ENCODE data around the gene VAX1. TPM values are rescaled to one million over a fixed set of nuclear protein-coding genes. Genes with fewer than 3 reads are reported as not detected.

Gene VAX1
- polyA plus RNA-seq, 1 experiment, result not detected

DNA sequence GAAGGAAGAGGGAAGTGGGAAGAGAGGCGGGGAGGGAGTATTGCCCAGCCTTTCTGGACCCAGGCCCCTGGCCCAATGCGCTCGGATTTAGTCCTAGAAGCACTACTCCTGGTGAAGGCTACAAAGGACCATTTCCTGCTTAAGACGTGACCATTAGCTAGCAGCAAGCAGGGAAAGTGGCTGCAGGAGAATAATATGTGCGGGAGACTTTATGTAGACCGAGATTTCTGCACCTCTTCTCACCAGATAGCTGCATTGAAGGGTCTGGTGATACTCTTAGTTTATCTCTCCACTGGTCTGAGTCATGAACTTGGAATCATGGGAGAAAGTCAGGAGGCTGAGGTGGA is 3.1 kb downstream of the VAX1 start:
- Histone ChIP-seq H3K4me3 (ENCODE audit: low read depth, low read length) (no peak overlapping the region), H3K27ac (ENCODE audit: low read depth, low read length) (no peak overlapping the region), H3K9me3 (ENCODE audit: control insufficient read depth, insufficient read depth, low read length) (peaks cover 20% of the 10 kb centered on the region), H3K27me3 (ENCODE audit: control insufficient read depth, insufficient read depth, low read length) (peaks cover 85% of the 10 kb centered on the region)
- TF ChIP-seq, protein P1, sequence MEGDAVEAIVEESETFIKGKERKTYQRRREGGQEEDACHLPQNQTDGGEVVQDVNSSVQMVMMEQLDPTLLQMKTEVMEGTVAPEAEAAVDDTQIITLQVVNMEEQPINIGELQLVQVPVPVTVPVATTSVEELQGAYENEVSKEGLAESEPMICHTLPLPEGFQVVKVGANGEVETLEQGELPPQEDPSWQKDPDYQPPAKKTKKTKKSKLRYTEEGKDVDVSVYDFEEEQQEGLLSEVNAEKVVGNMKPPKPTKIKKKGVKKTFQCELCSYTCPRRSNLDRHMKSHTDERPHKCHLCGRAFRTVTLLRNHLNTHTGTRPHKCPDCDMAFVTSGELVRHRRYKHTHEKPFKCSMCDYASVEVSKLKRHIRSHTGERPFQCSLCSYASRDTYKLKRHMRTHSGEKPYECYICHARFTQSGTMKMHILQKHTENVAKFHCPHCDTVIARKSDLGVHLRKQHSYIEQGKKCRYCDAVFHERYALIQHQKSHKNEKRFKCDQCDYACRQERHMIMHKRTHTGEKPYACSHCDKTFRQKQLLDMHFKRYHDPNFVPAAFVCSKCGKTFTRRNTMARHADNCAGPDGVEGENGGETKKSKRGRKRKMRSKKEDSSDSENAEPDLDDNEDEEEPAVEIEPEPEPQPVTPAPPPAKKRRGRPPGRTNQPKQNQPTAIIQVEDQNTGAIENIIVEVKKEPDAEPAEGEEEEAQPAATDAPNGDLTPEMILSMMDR (IDR thresholded peaks at IDR 0.05; ENCODE audit: low read depth, low read length), result no peak
- no peak for DNase-seq (ENCODE audit: low read depth, low spot score)
- ChIA-PET POLR2A (no interaction called here), CTCF (interaction anchor here (0.6 to 1.2 kb wide), 2 partner anchors 346 to 453 kb away, joined by 3 to 4 read pairs; no protein-coding TSS in a partner anchor)

DNA sequence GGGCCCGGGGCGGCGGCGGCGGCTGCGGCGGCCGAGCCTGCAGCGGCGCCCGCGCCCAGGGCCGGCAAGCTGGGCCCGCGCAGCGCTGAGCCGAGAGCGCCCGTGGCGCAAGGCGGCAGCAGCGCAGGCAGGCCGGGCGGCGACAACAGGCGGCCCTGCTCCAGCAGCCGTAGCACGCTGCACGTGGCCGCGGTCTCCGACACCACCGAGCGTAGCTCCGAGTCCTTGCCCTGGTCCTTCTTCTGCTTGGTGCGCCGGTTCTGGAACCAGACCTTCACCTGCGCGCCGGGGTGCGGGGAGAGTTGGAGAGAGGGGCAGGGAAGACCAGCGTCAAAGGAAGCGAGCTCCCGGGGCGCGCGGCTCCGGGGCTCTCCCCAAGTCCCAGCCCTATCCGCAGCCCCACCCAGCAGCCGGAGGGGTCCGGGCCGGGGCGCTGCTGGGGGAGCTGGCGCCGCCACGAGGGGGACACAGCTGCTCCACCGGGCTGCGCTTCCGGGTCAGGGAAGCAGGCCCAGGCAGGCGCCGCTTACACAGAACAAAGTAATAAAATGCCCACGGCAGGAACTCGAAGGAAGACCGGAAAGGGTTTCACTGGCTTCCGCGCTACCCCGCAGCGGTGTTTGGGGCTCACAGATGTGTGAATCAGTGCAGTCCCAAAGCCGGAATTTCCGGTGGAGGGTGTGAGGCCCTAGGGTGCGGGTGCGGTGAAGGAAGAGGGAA is 3.6 kb downstream of the VAX1 start:
- Histone ChIP-seq H3K27me3 (ENCODE audit: control insufficient read depth, insufficient read depth, low read length) (peaks cover 87% of the 10 kb centered on the region), H3K27ac (ENCODE audit: low read depth, low read length) (no peak overlapping the region), H3K4me3 (ENCODE audit: low read depth, low read length) (no peak overlapping the region), H3K9me3 (ENCODE audit: control insufficient read depth, insufficient read depth, low read length) (peaks cover 16% of the 10 kb centered on the region)
- DNase-seq (ENCODE audit: low read depth, low spot score), result no peak
- POLR2A ChIA-PET, result no interaction called here
- CTCF ChIA-PET, result interaction anchor here (0.6 to 1.2 kb wide), 3 partner anchors 345 to 896 kb away, joined by 3 to 4 read pairs (median 3); no protein-coding TSS in a partner anchor
- TF ChIP-seq, protein P1 (IDR thresholded peaks at IDR 0.05; ENCODE audit: low read depth, low read length), result no peak

- ChIA-PET POLR2A (no interaction called here), CTCF (interaction anchor here (0.7 kb wide), 1 partner anchor 896 kb away, joined by 3 read pairs; no protein-coding TSS in a partner anchor)
- Histone ChIP-seq H3K4me3 (ENCODE audit: low read depth, low read length) (no peak overlapping the region), H3K27me3 (ENCODE audit: control insufficient read depth, insufficient read depth, low read length) (peaks cover 84% of the 10 kb centered on the region), H3K27ac (ENCODE audit: low read depth, low read length) (no peak overlapping the region), H3K9me3 (ENCODE audit: control insufficient read depth, insufficient read depth, low read length) (peaks cover 16% of the 10 kb centered on the region)
- TF ChIP-seq, protein P1 (IDR thresholded peaks at IDR 0.05; ENCODE audit: low read depth, low read length), result no peak
- DNase-seq (ENCODE audit: low read depth, low spot score), result no peak
These were observed 4.1 kb downstream of the VAX1 start for GRCh38 chr10:117134056-117134305.

DNA sequence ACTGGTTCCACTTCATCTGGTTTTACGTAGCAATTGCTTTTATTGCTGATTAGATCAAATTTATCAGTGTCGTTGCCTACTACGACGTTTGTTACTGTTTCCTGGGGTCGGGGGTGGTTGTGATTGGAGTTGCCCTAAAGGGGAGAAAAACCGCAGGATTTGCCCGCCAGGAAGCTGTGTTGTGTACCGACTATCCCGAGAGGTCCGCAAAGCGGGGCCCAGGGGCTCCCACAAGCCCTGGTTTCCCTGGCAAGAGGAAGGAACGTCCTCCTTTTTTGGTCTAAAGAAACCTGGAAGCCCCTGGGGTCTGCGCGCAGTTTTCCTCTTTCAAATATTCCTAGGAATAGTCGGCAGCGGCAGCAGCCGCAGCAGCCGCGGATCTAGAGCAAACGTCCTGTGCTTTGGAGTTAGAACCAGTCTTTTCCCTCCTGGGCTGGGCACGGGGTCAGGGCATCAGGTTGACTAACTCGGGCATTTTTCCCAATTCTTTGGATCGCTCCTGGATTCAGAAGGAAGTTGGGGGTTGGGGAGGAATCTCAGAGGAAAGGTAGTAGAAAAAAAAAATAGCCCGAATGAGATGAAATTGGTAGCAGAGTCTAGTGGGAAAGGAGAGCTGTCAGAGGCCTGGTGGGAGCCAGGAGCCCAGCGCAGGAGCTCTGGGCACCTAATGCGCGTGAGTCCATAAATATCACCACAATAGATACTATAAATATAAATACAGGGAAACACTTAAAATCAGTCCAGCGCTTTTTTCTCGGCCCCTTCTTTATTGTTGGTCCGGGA is 4.6 kb downstream of the VAX1 start:
- H3K4me3 ChIP-seq (ENCODE audit: low read depth, low read length), result no peak overlapping the region
- no peak for DNase-seq (ENCODE audit: low read depth, low spot score)
- CTCF ChIA-PET, result interaction anchor here (0.7 to 1.0 kb wide), 2 partner anchors 41 to 897 kb away, joined by 3 read pairs; no protein-coding TSS in a partner anchor
- no peak overlapping the region for H3K27ac ChIP-seq (ENCODE audit: low read depth, low read length)
- TF ChIP-seq, protein P1 (IDR thresholded peaks at IDR 0.05; ENCODE audit: low read depth, low read length), result no peak
- H3K9me3 ChIP-seq (ENCODE audit: control insufficient read depth, insufficient read depth, low read length), result peaks cover 16% of the 10 kb centered on the region
- POLR2A ChIA-PET, result no interaction called here
- peaks cover 81% of the 10 kb centered on the region for H3K27me3 ChIP-seq (ENCODE audit: control insufficient read depth, insufficient read depth, low read length)

- CTCF ChIA-PET, result interaction anchor here (1.0 kb wide), 1 partner anchor 42 kb away, joined by 3 read pairs; no protein-coding TSS in a partner anchor
These were observed 5.3 kb downstream of the VAX1 start for GRCh38 chr10:117132751-117133231.

More at GRCh38 chr10:117132751-117133231, 5.3 kb downstream of the VAX1 start:
- peaks cover 75% of the 10 kb centered on the region for H3K27me3 ChIP-seq (ENCODE audit: control insufficient read depth, insufficient read depth, low read length)
- H3K9me3 ChIP-seq (ENCODE audit: control insufficient read depth, insufficient read depth, low read length), result peaks cover 16% of the 10 kb centered on the region
- TF ChIP-seq, protein P1 (IDR thresholded peaks at IDR 0.05; ENCODE audit: low read depth, low read length), result no peak
- no peak overlapping the region for H3K27ac ChIP-seq (ENCODE audit: low read depth, low read length)
- POLR2A ChIA-PET, result no interaction called here
- no peak for DNase-seq (ENCODE audit: low read depth, low spot score)
- H3K4me3 ChIP-seq (ENCODE audit: low read depth, low read length), result no peak overlapping the region
